K562 (cell line): ENCODE measurements around the gene ZNF71. TPM values are rescaled to one million over a fixed set of nuclear protein-coding genes. Genes with fewer than 3 reads are reported as not detected.
A peak's percentile ranks its signal among the peaks of the same experiment; 100 is the strongest.

Source experiments
- ATAC-seq: fragments of 200-7000 bp; cut with Tn5 transposase; 3 replicates; pipeline ENCODE4 v1.9.1; 2020; ENCODE audit warnings: moderate library complexity
- BruUV-seq: library from RNA; stranded (reverse); fragments of 400-500 nt; replicated peaks from 2 replicates; lab custom pipeline; 2021; lab: Mats Ljungman, UMichigan
- CTCF ChIA-PET: fragments of 300-600 bp; formaldehyde crosslinking; extraction: SDS; loops from one replicate; lab custom pipeline; 2021; ENCODE audit warnings: low intra/inter-chr PET ratio; lab: Yijun Ruan, JAX
- POLR2A ChIA-PET: fragments of 300-600, 350-650 bp; sonication (Branson Sonifier 250); formaldehyde crosslinking; extraction: SDS; loops from one replicate; lab custom pipeline; 2021; ENCODE audit warnings: antibody characterized with exemption, inconsistent platforms; lab: Yijun Ruan, JAX
- DNase-seq, 4 experiments: peaks; one replicate each; pipeline versions ENCODE4 v3.0.0 to v3.0.0-alpha.2; 2011 to 2018; ENCODE audit warnings: low spot score in 3 of 4, mixed read lengths in 3 of 4; ENCODE audit errors: extremely low read depth in 1 of 4
- FAIRE-seq: peaks from 2 replicates; lab custom pipeline; 2011; peaks lifted over from hg19 to GRCh38; lab: Jason Lieb, UNC
- H2AFZ ChIP-seq: 2 replicates; pipeline ENCODE4 v1.6.0; 2011; ENCODE audit warnings: low read depth, low read length, control low read depth, inconsistent platforms
- H3K27ac ChIP-seq: fragments of 200-600 bp; 3 replicates; pipeline ENCODE4 v1.8.0; 2011; ENCODE audit warnings: low read depth, mild to moderate bottlenecking, control low read depth, inconsistent platforms, low read length, moderate library complexity, mixed read lengths; ENCODE audit errors: extremely low read depth
- H3K27me3 ChIP-seq, 2 experiments: fragments of 300-600 bp in 1 of 2; 2 replicates in 1 of 2; 3 replicates in 1 of 2; pipeline versions ENCODE4 v1.6.0 to v1.8.0; 2011; ENCODE audit warnings: inconsistent platforms in 2 of 2, low read length in 2 of 2, mild to moderate bottlenecking in 1 of 2, mixed read lengths in 1 of 2, moderate library complexity in 1 of 2; ENCODE audit not compliant: control insufficient read depth in 2 of 2, insufficient read depth in 2 of 2
- H3K36me3 ChIP-seq: fragments of 300-600 bp; 3 replicates; pipeline ENCODE4 v1.8.0; 2011; ENCODE audit warnings: mild to moderate bottlenecking, low read length, inconsistent platforms; ENCODE audit not compliant: control insufficient read depth, insufficient read depth
- H3K4me1 ChIP-seq, 2 experiments: fragments of 200-600 bp in 1 of 2; replicated peaks in 1 of 2; 2 replicates in 1 of 2; 3 replicates in 1 of 2; pipeline versions ENCODE4 v1.5.1 to v1.8.0; 2011; ENCODE audit warnings: inconsistent platforms in 2 of 2, low read length in 2 of 2, mild to moderate bottlenecking in 1 of 2, mixed read lengths in 1 of 2, moderate library complexity in 1 of 2; ENCODE audit not compliant: control insufficient read depth in 2 of 2, insufficient read depth in 2 of 2
- H3K4me2 ChIP-seq: 2 replicates; pipeline ENCODE4 v1.6.1; 2011; ENCODE audit warnings: low read length, control low read depth, inconsistent platforms, mixed read lengths; ENCODE audit not compliant: insufficient read depth
- H3K4me3 ChIP-seq: fragments of 200-600 bp; sonication (generic), shearing (Covaris generic); 2 replicates; pipeline ENCODE4 v1.5.1; 2016; ENCODE audit warnings: control low read depth, inconsistent platforms
- H3K79me2 ChIP-seq: fragments of 200-600 bp; 3 replicates; pipeline ENCODE4 v1.8.0; 2011; ENCODE audit warnings: low read length, inconsistent platforms; ENCODE audit not compliant: control insufficient read depth, insufficient read depth
- H3K9ac ChIP-seq, 2 experiments: 2 replicates each; pipeline versions ENCODE4 v1.6.0 to v1.6.1; 2011; ENCODE audit warnings: low read depth in 2 of 2, low read length in 2 of 2, control low read depth in 1 of 2, inconsistent platforms in 1 of 2, mild to moderate bottlenecking in 1 of 2, mixed read lengths in 1 of 2; ENCODE audit not compliant: insufficient read depth in 1 of 2
- H3K9me1 ChIP-seq: one replicate; pipeline ENCODE4 v1.6.0; 2011; ENCODE audit warnings: inconsistent platforms, mild to moderate bottlenecking, low read length, moderate library complexity; ENCODE audit not compliant: control insufficient read depth, insufficient read depth
- H3K9me3 ChIP-seq: replicated peaks from 2 replicates; pipeline ENCODE4 v1.5.1; 2011; ENCODE audit warnings: low read depth, low read length, inconsistent platforms; ENCODE audit not compliant: control insufficient read depth, insufficient read depth
- H4K20me1 ChIP-seq: replicated peaks from 2 replicates; pipeline ENCODE4 v1.6.1; 2011; ENCODE audit warnings: low read length, inconsistent platforms, mixed read lengths; ENCODE audit not compliant: control insufficient read depth, insufficient read depth
- E2F1 ChIP-seq: sonication (generic); formaldehyde crosslinking; IDR thresholded peaks from 2 replicates; pipeline ENCODE4 v1.8.1; 2023; ENCODE audit warnings: mild to moderate bottlenecking, missing genetic modification reagents, moderate library complexity
- EGR1 ChIP-seq: fragments of 450-650 bp; conservative IDR thresholded peaks from 2 replicates; pipeline ENCODE4 v1.6.1; 2017; ENCODE audit warnings: mild to moderate bottlenecking
- EHMT2 ChIP-seq: fragments of 450-650 bp; IDR thresholded peaks from 2 replicates; pipeline ENCODE4 v1.6.1; 2018; ENCODE audit warnings: antibody characterized with exemption
- GABPA ChIP-seq: fragments of 200-800 bp; sonication (Bioruptor generic); conservative IDR thresholded peaks from 2 replicates; pipeline ENCODE4 v1.6.1; 2016; ENCODE audit warnings: low read depth, missing genetic modification characterization, missing compliant biosample characterization
- GTF2B ChIP-seq: IDR thresholded peaks from 2 replicates; pipeline ENCODE4 v1.6.1; 2011; ENCODE audit not compliant: insufficient read length; ENCODE audit errors: extremely low read depth
- KHSRP ChIP-seq: fragments of 450-650 bp; IDR thresholded peaks from 2 replicates; pipeline ENCODE4 v1.6.1; 2017
- MIER1 ChIP-seq: fragments of 450-650 bp; IDR thresholded peaks from 2 replicates; pipeline ENCODE4 v1.6.1; 2016; ENCODE audit warnings: antibody characterized with exemption, mild to moderate bottlenecking, low read depth
- NFIX ChIP-seq: fragments of 250-450 bp; sonication (Bioruptor Pico); IDR thresholded peaks from 2 replicates; pipeline ENCODE4 v1.4.0; 2020; ENCODE audit warnings: low read depth, mild to moderate bottlenecking, moderate library complexity
- REST ChIP-seq, 2 experiments: fragments of 450-650 bp; formaldehyde crosslinking in 1 of 2; IDR thresholded peaks; 2 replicates each; pipeline versions ENCODE4 v1.4.0 to v1.6.1; 2014 to 2020; ENCODE audit warnings: mild to moderate bottlenecking in 2 of 2, borderline replicate concordance in 1 of 2, low read depth in 1 of 2
- RFX5 ChIP-seq: IDR thresholded peaks from 2 replicates; pipeline ENCODE4 v1.6.1; 2011; ENCODE audit warnings: low read depth, mild to moderate bottlenecking, improper control_type of control experiment, low read length
- SRSF1 ChIP-seq: fragments of 200-400 bp; formaldehyde crosslinking; IDR thresholded peaks from 2 replicates; pipeline ENCODE4 v1.6.1; 2017; ENCODE audit warnings: mild to moderate bottlenecking, low read depth, low read length, moderate library complexity
- WGBS: fragments of 100-300 bp; shearing (Covaris generic); methylation state at CpG from one replicate; pipeline ENCODE4 v1.1.6; 2016; ENCODE audit warnings: low coverage, mixed read lengths; ENCODE audit not compliant: insufficient coverage; ENCODE audit errors: missing lambda C conversion rate; 5-methylcytosine and 5-hydroxymethylcytosine counted together
- in situ Hi-C: fragments of 300-500 bp; cut with MboI; formaldehyde crosslinking; loops from 4 replicates; pipeline ENCODE4 v1.15.0; 2018; ENCODE audit warnings: inconsistent platforms, mixed read lengths
- intact Hi-C: fragments of 100-400 bp; cut with micrococcal nuclease; formaldehyde crosslinking; loops from 2 replicates; pipeline ENCODE4 v1.14.2; 2022
- polyA plus RNA-seq, 8 experiments: library from polyadenylated mRNA; depleted of rRNA in 4 of 8; stranded (reverse) in 5 of 8; unstranded in 3 of 8; fragments of >200 nt; fragmentation: Nextera tagmentation in 2 of 8; fragmentation: Illumina TruSeq in 1 of 8; extraction: Ambion mirVana in 2 of 8; extraction: Trizol in 1 of 8; gene quantifications; 2 replicates each; pipeline versions ENCODE4 v1.2.1 to v1.2.3, GENCODE V29; 2011 to 2014; ENCODE audit warnings: inconsistent platforms in 1 of 8, missing spikeins in 1 of 8
- total RNA-seq, 7 experiments: library from RNA; depleted of rRNA in 6 of 7; stranded (reverse); fragments of >200 nt in 6 of 7; fragmentation: Illumina TruSeq in 2 of 7; extraction: Trizol in 2 of 7; gene quantifications; 2 replicates each; pipeline versions ENCODE4 v1.2.1 to v1.2.3, GENCODE V29; 2011 to 2021; ENCODE audit warnings: low replicate concordance in 1 of 7
- TF ChIP-seq, protein P1 (sequence below): sonication (generic); formaldehyde crosslinking; IDR thresholded peaks from 2 replicates; pipeline ENCODE4 v1.8.0; 2022; ENCODE audit warnings: missing genetic modification reagents, mild to moderate bottlenecking, moderate library complexity, borderline replicate concordance

Gene ZNF71
- total and polyA plus RNA-seq, 9 of the 15 experiments (the other 6 are each of a cell fraction or from before 2014, with no cell fraction given) = 0.04 to 0.13 (median 0.06) TPM; not detected in 4

DNA sequence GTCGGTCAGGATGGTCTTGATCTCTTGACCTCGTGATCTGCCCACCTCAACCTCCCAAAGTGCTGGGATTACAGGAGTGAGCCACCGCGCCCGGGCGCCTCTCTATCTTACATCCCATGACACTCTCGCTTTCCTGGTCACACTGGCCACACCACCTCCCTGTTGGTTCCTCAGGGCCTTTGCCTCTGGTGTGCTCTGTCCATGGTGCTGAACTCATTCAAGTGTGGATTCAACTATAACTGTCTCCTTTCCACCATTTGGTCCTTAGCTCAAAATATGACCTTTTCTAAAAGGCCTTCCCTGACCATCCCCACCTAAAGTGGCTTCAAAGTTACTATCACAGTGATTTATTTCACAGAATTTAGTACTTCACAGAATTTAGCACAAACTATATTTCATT, 44.1 kb downstream of the ZNF71 start:
- ATAC-seq (no peak), FAIRE-seq (no peak), DNase-seq (peak in 3 of 4 experiments; percentile 14 to 22 (median 18))
- Histone ChIP-seq H3K27ac (no peak overlapping the region), H3K4me2 (no peak overlapping the region), H3K9me3 (peaks cover 1% of the 10 kb centered on the region; the same call in 1 of the 2 replicates), H3K27me3 (no peaks in the 10 kb centered on the region), H3K9me1 (no peaks in the 10 kb centered on the region), H3K4me1 (no peaks in the 10 kb centered on the region), H3K36me3 (no peaks in the 10 kb centered on the region), H3K4me3 (no peak overlapping the region), H2AFZ (no peak overlapping the region), H4K20me1 (no peaks in the 10 kb centered on the region), H3K9ac (no peak overlapping the region), H3K79me2 (no peaks in the 10 kb centered on the region)
- ChIA-PET POLR2A (no interaction called here), CTCF (no interaction called here)
- WGBS = 4% methylated on average over 7 of the region's 7 CpGs
- in situ Hi-C loops = no loop called here
- intact Hi-C loops = no loop called here
- BruUV-seq = no TSS peak
- TF ChIP-seq EHMT2 (peak; percentile 92), EGR1 (no peak), NFIX (CRISPR knock-in tag) (no peak), REST (IDR thresholded peaks at IDR 0.05; ENCODE audit: borderline replicate concordance) (peak; percentile 96), REST (CRISPR knock-in tag; IDR thresholded peaks at IDR 0.05; ENCODE audit: low read depth) (peak; percentile 91), GTF2B (no peak), SRSF1 (no peak), RFX5 (no peak), GABPA (tag) (no peak), E2F1 (CRISPR knock-in tag) (no peak), MIER1 (peak; percentile 73; the same call in 1 of the 2 replicates), KHSRP (no peak)
- TF ChIP-seq, protein P1, sequence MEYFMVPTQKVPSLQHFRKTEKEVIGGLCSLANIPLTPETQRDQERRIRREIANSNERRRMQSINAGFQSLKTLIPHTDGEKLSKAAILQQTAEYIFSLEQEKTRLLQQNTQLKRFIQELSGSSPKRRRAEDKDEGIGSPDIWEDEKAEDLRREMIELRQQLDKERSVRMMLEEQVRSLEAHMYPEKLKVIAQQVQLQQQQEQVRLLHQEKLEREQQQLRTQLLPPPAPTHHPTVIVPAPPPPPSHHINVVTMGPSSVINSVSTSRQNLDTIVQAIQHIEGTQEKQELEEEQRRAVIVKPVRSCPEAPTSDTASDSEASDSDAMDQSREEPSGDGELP (CRISPR knock-in tag) = no peak
